GM19043 (cell line): Measurements from ENCODE around the gene RAD54L.
"Not testable (repeated sequence)": the region's sequence is repeated elsewhere in the genome, so short reads cannot be mapped to it uniquely, and the experiment has no call there.

Source experiments
- ATAC-seq: cut with Tn5 transposase; IDR thresholded peaks from one replicate; pipeline ENCODE4 v1.9.1; 2021; ENCODE audit warnings: low read depth; ENCODE audit not compliant: unreplicated experiment

Gene RAD54L

GRCh38 chr1:46317323-46317722, 69.8 kb downstream of the RAD54L start:
- no peak for ATAC-seq

GRCh38 chr1:46319301-46319700, 71.7 kb downstream of the RAD54L start:
- not testable (repeated sequence) for ATAC-seq

GRCh38 chr1:46319960-46320914, 72.7 kb downstream of the RAD54L start:
- ATAC-seq, result not testable (repeated sequence)

- not testable (repeated sequence) for ATAC-seq
Observed at GRCh38 chr1:46322191-46322590, 74.6 kb downstream of the RAD54L start.

- ATAC-seq, result not testable (repeated sequence)
Observed at GRCh38 chr1:46325285-46326076, 77.9 kb downstream of the RAD54L start.
